Trophoblast cell (in vitro differentiated cells and primary cell): ENCODE data around the gene ATG2B.
A peak's percentile ranks its signal among the peaks of the same experiment; 100 is the strongest.

ENCODE experiments used
- DNase-seq, 2 donors: peaks; one replicate each; pipeline ENCODE4 v3.0.0-alpha.2; 2016
- H2AFZ ChIP-seq: 2 replicates; pipeline ENCODE4 v1.6.1; 2013; ENCODE audit warnings: low read length, moderate library complexity, mild to moderate bottlenecking; ENCODE audit not compliant: insufficient read depth, poor library complexity
- H2AK5ac ChIP-seq: 2 replicates; pipeline ENCODE4 v1.6.1; 2013; ENCODE audit warnings: mild to moderate bottlenecking, low read length
- H2BK120ac ChIP-seq: 2 replicates; pipeline ENCODE4 v1.6.1; 2013; ENCODE audit warnings: low read length, mild to moderate bottlenecking, moderate library complexity; ENCODE audit not compliant: insufficient read depth, poor library complexity
- H2BK12ac ChIP-seq: 2 replicates; pipeline ENCODE4 v1.6.1; 2013; ENCODE audit warnings: mild to moderate bottlenecking, low read length, moderate library complexity
- H2BK5ac ChIP-seq: 2 replicates; pipeline ENCODE4 v1.6.1; 2013; ENCODE audit warnings: low read length, low read depth, moderate library complexity, mild to moderate bottlenecking; ENCODE audit not compliant: poor library complexity
- H3K14ac ChIP-seq: 2 replicates; pipeline ENCODE4 v1.6.1; 2013; ENCODE audit warnings: mild to moderate bottlenecking, low read length
- H3K18ac ChIP-seq: 2 replicates; pipeline ENCODE4 v1.6.1; 2013; ENCODE audit warnings: mild to moderate bottlenecking, low read length
- H3K23ac ChIP-seq: 2 replicates; pipeline ENCODE4 v1.6.1; 2013; ENCODE audit warnings: low read length
- H3K27ac ChIP-seq: 2 replicates; pipeline ENCODE4 v1.5.1; 2013; ENCODE audit warnings: low read depth, mild to moderate bottlenecking, inconsistent platforms, low read length, moderate library complexity
- H3K27me3 ChIP-seq: 2 replicates; pipeline ENCODE4 v1.6.1; 2013; ENCODE audit warnings: inconsistent platforms, mild to moderate bottlenecking, low read length, moderate library complexity; ENCODE audit not compliant: insufficient read depth
- H3K36me3 ChIP-seq, 2 experiments: 1 replicate in 1 of 2; 2 replicates in 1 of 2; pipeline ENCODE4 v1.6.1; 2013; ENCODE audit warnings: low read length in 2 of 2, mild to moderate bottlenecking in 2 of 2, moderate library complexity in 1 of 2; ENCODE audit not compliant: insufficient read depth in 2 of 2, control insufficient read depth in 1 of 2
- H3K4ac ChIP-seq: 2 replicates; pipeline ENCODE4 v1.6.1; 2013; ENCODE audit warnings: low read depth, mild to moderate bottlenecking, low read length, moderate library complexity
- H3K4me1 ChIP-seq, 2 experiments: 1 replicate in 1 of 2; 2 replicates in 1 of 2; pipeline ENCODE4 v1.6.1; 2013; ENCODE audit warnings: low read length in 2 of 2, mild to moderate bottlenecking in 2 of 2, moderate library complexity in 1 of 2; ENCODE audit not compliant: insufficient read depth in 2 of 2, control insufficient read depth in 1 of 2
- H3K4me2 ChIP-seq: 2 replicates; pipeline ENCODE4 v1.6.1; 2013; ENCODE audit warnings: inconsistent platforms, mild to moderate bottlenecking, low read length, moderate library complexity
- H3K4me3 ChIP-seq: 2 replicates; pipeline ENCODE4 v1.5.1; 2013; ENCODE audit warnings: mild to moderate bottlenecking, low read depth, low read length, inconsistent platforms
- H3K79me1 ChIP-seq: one replicate; pipeline ENCODE4 v1.6.1; 2013; ENCODE audit warnings: low read length
- H3K79me2 ChIP-seq: 2 replicates; pipeline ENCODE4 v1.6.1; 2013; ENCODE audit warnings: low read length, mild to moderate bottlenecking; ENCODE audit not compliant: control insufficient read depth, insufficient read depth, poor library complexity
- H3K9ac ChIP-seq: 2 replicates; pipeline ENCODE4 v1.6.1; 2013; ENCODE audit warnings: mild to moderate bottlenecking, low read length
- H3K9me3 ChIP-seq: 2 replicates; pipeline ENCODE4 v1.6.1; 2013; ENCODE audit warnings: low read depth, mild to moderate bottlenecking, control low read depth, inconsistent platforms, low read length; ENCODE audit not compliant: insufficient read depth
- H4K12ac ChIP-seq: 2 replicates; pipeline ENCODE4 v1.6.1; 2013; ENCODE audit warnings: low read depth, mild to moderate bottlenecking, low read length, moderate library complexity
- H4K8ac ChIP-seq: 2 replicates; pipeline ENCODE4 v1.6.1; 2013; ENCODE audit warnings: low read depth, mild to moderate bottlenecking, low read length, moderate library complexity
- H4K91ac ChIP-seq: one replicate; pipeline ENCODE4 v1.6.1; 2013; ENCODE audit warnings: low read depth, mild to moderate bottlenecking, low read length, moderate library complexity
- WGBS: extraction: QIAGEN DNeasy Blood & Tissue Kit; methylation state at CpG from one replicate; pipeline ENCODE4 v1.1.7; 2013; ENCODE audit warnings: missing lambda C conversion rate; ENCODE audit not compliant: insufficient read length, insufficient coverage; ENCODE audit errors: extremely low coverage; 5-methylcytosine and 5-hydroxymethylcytosine counted together

ATG2B gene

GRCh38 chr14:96264853-96265252, 98.3 kb downstream of the ATG2B start:
- Histone ChIP-seq H3K79me2 (peaks cover 3% of the 10 kb centered on the region), H2BK12ac (peak overlapping the region; percentile 94), H3K14ac (no peak overlapping the region), H4K12ac (no peak overlapping the region), H3K4me1 (peaks cover 25 to 32% of the 10 kb centered on the region in 2 experiments), H2AK5ac (no peak overlapping the region), H2AFZ (no peak overlapping the region), H3K23ac (no peak overlapping the region), H4K8ac (no peak overlapping the region), H4K91ac (peak overlapping the region; percentile 59), H3K9me3 (no peaks in the 10 kb centered on the region), H3K18ac (no peak overlapping the region), H3K4me2 (no peak overlapping the region), H3K4ac (no peak overlapping the region), H2BK5ac (no peak overlapping the region), H3K9ac (no peak overlapping the region), H2BK120ac (peak overlapping the region; percentile 25), H3K36me3 (peaks cover 0 to 4% of the 10 kb centered on the region in 2 experiments), H3K27ac (no peak overlapping the region), H3K79me1 (peaks cover 39% of the 10 kb centered on the region), H3K4me3 (no peak overlapping the region), H3K27me3 (no peaks in the 10 kb centered on the region)
- peak in 1 of 2 donors; percentile 44 for DNase-seq
- no CpG with 5 or more reads among the region's 3 CpGs for WGBS

- WGBS: no CpG with 5 or more reads among the region's 14 CpGs
- no peak overlapping the region for H3K14ac ChIP-seq
- H3K23ac ChIP-seq: no peak overlapping the region
- no peak overlapping the region for H3K4me2 ChIP-seq
- peaks cover 0 to 4% of the 10 kb centered on the region in 2 experiments for H3K36me3 ChIP-seq
- H3K18ac ChIP-seq: peak overlapping the region; percentile 37
- H3K4me3 ChIP-seq: no peak overlapping the region
- H3K4ac ChIP-seq: no peak overlapping the region
- DNase-seq: no peak
- peak overlapping the region; percentile 60 for H2BK120ac ChIP-seq
- H3K27ac ChIP-seq: no peak overlapping the region
- no peak overlapping the region for H4K8ac ChIP-seq
- peak overlapping the region; percentile 63 for H2AK5ac ChIP-seq
- peak overlapping the region; percentile 93 for H2BK12ac ChIP-seq
- H2BK5ac ChIP-seq: peak overlapping the region; percentile 27
- no peak overlapping the region for H2AFZ ChIP-seq
- H4K91ac ChIP-seq: peak overlapping the region; percentile 65
- no peaks in the 10 kb centered on the region for H3K9me3 ChIP-seq
- peaks cover under 1% of the 10 kb centered on the region for H3K79me2 ChIP-seq
- H3K27me3 ChIP-seq: no peaks in the 10 kb centered on the region
- H3K4me1 ChIP-seq: peaks cover 22 to 25% of the 10 kb centered on the region in 2 experiments
- no peak overlapping the region for H4K12ac ChIP-seq
- no peak overlapping the region for H3K9ac ChIP-seq
- H3K79me1 ChIP-seq: peaks cover 34% of the 10 kb centered on the region
Measured at GRCh38 chr14:96264200-96264553, 99.0 kb downstream of the ATG2B start.

- Histone ChIP-seq H2BK120ac (no peak overlapping the region), H3K18ac (no peak overlapping the region), H4K91ac (peak overlapping the region; percentile 65), H4K12ac (no peak overlapping the region), H2BK12ac (peak overlapping the region; percentile 7), H3K79me1 (peaks cover 30% of the 10 kb centered on the region), H4K8ac (peak overlapping the region; percentile 7), H3K9me3 (no peaks in the 10 kb centered on the region), H3K14ac (no peak overlapping the region), H3K9ac (no peak overlapping the region), H2BK5ac (no peak overlapping the region), H3K4me1 (peaks cover 16 to 20% of the 10 kb centered on the region in 2 experiments), H3K23ac (no peak overlapping the region), H3K4me3 (no peak overlapping the region), H2AK5ac (no peak overlapping the region), H3K4ac (no peak overlapping the region), H3K79me2 (no peaks in the 10 kb centered on the region), H2AFZ (no peak overlapping the region), H3K4me2 (no peak overlapping the region), H3K36me3 (peaks cover 0 to 4% of the 10 kb centered on the region in 2 experiments), H3K27me3 (no peaks in the 10 kb centered on the region), H3K27ac (no peak overlapping the region)
- no peak for DNase-seq
- no CpG with 5 or more reads among the region's 20 CpGs for WGBS
Measured at GRCh38 chr14:96263347-96264199, 99.6 kb downstream of the ATG2B start.

GRCh38 chr14:96261772-96262655, 101.1 kb downstream of the ATG2B start:
- Histone ChIP-seq H2BK12ac (peak overlapping the region; percentile 34), H3K9me3 (no peaks in the 10 kb centered on the region), H4K91ac (no peak overlapping the region), H3K18ac (no peak overlapping the region), H3K27ac (no peak overlapping the region), H3K23ac (no peak overlapping the region), H3K4me3 (no peak overlapping the region), H2BK5ac (no peak overlapping the region), H3K79me1 (peaks cover 18% of the 10 kb centered on the region), H2AFZ (no peak overlapping the region), H3K9ac (no peak overlapping the region), H3K14ac (no peak overlapping the region), H3K27me3 (no peaks in the 10 kb centered on the region), H3K4me2 (no peak overlapping the region), H4K12ac (no peak overlapping the region), H3K4ac (no peak overlapping the region), H3K36me3 (peaks cover 0 to 4% of the 10 kb centered on the region in 2 experiments), H3K4me1 (peaks cover 7 to 9% of the 10 kb centered on the region in 2 experiments), H2AK5ac (no peak overlapping the region), H4K8ac (no peak overlapping the region), H3K79me2 (no peaks in the 10 kb centered on the region), H2BK120ac (no peak overlapping the region)
- no CpG with 5 or more reads among the region's 16 CpGs for WGBS
- DNase-seq: no peak
